ENCODE data around the gene SHISA9. TPM values are rescaled to one million over a fixed set of nuclear protein-coding genes. Genes with fewer than 3 reads are reported as not detected.

Gene SHISA9
- total and polyA plus RNA-seq, 2 experiments from 2014 or later = 0.83 to 1.3 TPM

- Histone ChIP-seq H4K20me1 (ENCODE audit: insufficient read depth, poor library complexity, severe bottlenecking) (no peaks in the 10 kb centered on the region), H3K4me2 (no peak overlapping the region), H3K27me3 (no peaks in the 10 kb centered on the region), H3K4me1 (ENCODE audit: insufficient read depth) (no peaks in the 10 kb centered on the region), H3K9me2 (replicated peaks; ENCODE audit: insufficient read depth) (no peaks in the 10 kb centered on the region), H2AFZ (no peak overlapping the region), H3K27ac (no peak overlapping the region), H3K4me3 (no peak overlapping the region), H3K9me3 (ENCODE audit: low read depth) (no peaks in the 10 kb centered on the region), H3K36me3 (replicated peaks; ENCODE audit: insufficient read depth, low read depth) (no peaks in the 10 kb centered on the region), H3K79me2 (no peaks in the 10 kb centered on the region)
- DNase-seq (ENCODE audit: low spot score) = no peak
- no peak for TF ChIP-seq CTCF (IDR thresholded peaks at IDR 0.05; ENCODE audit: poor library complexity)
- TF ChIP-seq EZH2 (IDR thresholded peaks at IDR 0.05; ENCODE audit: borderline replicate concordance) = no peak
- no peak for TF ChIP-seq EZH2phosphoT487 (IDR thresholded peaks at IDR 0.05; ENCODE audit: low read depth, severe bottlenecking, unreplicated experiment)
- WGBS (ENCODE audit: low lambda C conversion rate, missing lambda C conversion rate) = 50% methylated on average over 2 of the region's 2 CpGs
Measured at GRCh38 chr16:13039526-13039925, 138.1 kb downstream of the SHISA9 start.

GRCh38 chr16:13041180-13041579 is 139.8 kb downstream of the SHISA9 start:
- Histone ChIP-seq H3K79me2 (no peaks in the 10 kb centered on the region), H3K4me1 (ENCODE audit: insufficient read depth) (no peaks in the 10 kb centered on the region), H3K4me2 (no peak overlapping the region), H3K9me2 (replicated peaks; ENCODE audit: insufficient read depth) (no peaks in the 10 kb centered on the region), H3K27me3 (no peaks in the 10 kb centered on the region), H3K36me3 (replicated peaks; ENCODE audit: insufficient read depth, low read depth) (no peaks in the 10 kb centered on the region), H4K20me1 (ENCODE audit: insufficient read depth, poor library complexity, severe bottlenecking) (no peaks in the 10 kb centered on the region), H2AFZ (no peak overlapping the region), H3K9me3 (ENCODE audit: low read depth) (no peaks in the 10 kb centered on the region), H3K4me3 (no peak overlapping the region), H3K27ac (no peak overlapping the region)
- DNase-seq (ENCODE audit: low spot score) = no peak
- TF ChIP-seq EZH2phosphoT487 (IDR thresholded peaks at IDR 0.05; ENCODE audit: low read depth, severe bottlenecking, unreplicated experiment) (no peak), CTCF (IDR thresholded peaks at IDR 0.05; ENCODE audit: poor library complexity) (no peak), EZH2 (IDR thresholded peaks at IDR 0.05; ENCODE audit: borderline replicate concordance) (no peak)
- WGBS (ENCODE audit: low lambda C conversion rate, missing lambda C conversion rate) = 79% methylated on average over 1 of the region's 1 CpG

GRCh38 chr16:13041646-13042290 is 140.4 kb downstream of the SHISA9 start:
- Histone ChIP-seq H3K9me2 (replicated peaks; ENCODE audit: insufficient read depth) (no peaks in the 10 kb centered on the region), H3K79me2 (no peaks in the 10 kb centered on the region), H3K4me2 (no peak overlapping the region), H2AFZ (no peak overlapping the region), H3K27me3 (no peaks in the 10 kb centered on the region), H3K4me1 (ENCODE audit: insufficient read depth) (no peaks in the 10 kb centered on the region), H3K36me3 (replicated peaks; ENCODE audit: insufficient read depth, low read depth) (no peaks in the 10 kb centered on the region), H3K27ac (no peak overlapping the region), H4K20me1 (ENCODE audit: insufficient read depth, poor library complexity, severe bottlenecking) (no peaks in the 10 kb centered on the region), H3K4me3 (no peak overlapping the region), H3K9me3 (ENCODE audit: low read depth) (no peaks in the 10 kb centered on the region)
- no peak for DNase-seq (ENCODE audit: low spot score)
- TF ChIP-seq EZH2 (IDR thresholded peaks at IDR 0.05; ENCODE audit: borderline replicate concordance) = no peak
- TF ChIP-seq CTCF (IDR thresholded peaks at IDR 0.05; ENCODE audit: poor library complexity) = no peak
- TF ChIP-seq EZH2phosphoT487 (IDR thresholded peaks at IDR 0.05; ENCODE audit: low read depth, severe bottlenecking, unreplicated experiment) = no peak
- 81% methylated on average over 5 of the region's 5 CpGs for WGBS (ENCODE audit: low lambda C conversion rate, missing lambda C conversion rate)

All from hepatocyte (in vitro differentiated cells).